Neural progenitor cell (in vitro differentiated cells): ENCODE results near the gene FAM110C.

Experiments used
- CTCF ChIP-seq: fragments of 200-600 bp; sonication (generic); IDR thresholded peaks from 2 replicates; pipeline ENCODE4 v1.5.1; 2017; ENCODE audit warnings: antibody characterized with exemption, mild to moderate bottlenecking
- EZH2 ChIP-seq: fragments of 200-600 bp; sonication (generic); IDR thresholded peaks from 2 replicates; pipeline ENCODE4 v1.6.1; 2017; ENCODE audit warnings: antibody characterized with exemption, mild to moderate bottlenecking, moderate library complexity

GRCh38 chr2:32068-32467, 14.2 kb downstream of the FAM110C start:
- TF ChIP-seq CTCF = no peak
- TF ChIP-seq EZH2 = no peak
